Activated T-cell treated with anti-CD3 and anti-CD28 coated beads, Interleukin-2, amount 50 U/mL, for 24 hours (primary cell): ENCODE results near the gene SELENOW.
"Not testable (repeated sequence)": the region's sequence is repeated elsewhere in the genome, so short reads cannot be mapped to it uniquely, and the experiment has no call there.

Experiments
- DNase-seq: peaks from one replicate; pipeline ENCODE4 v3.0.0-alpha.2; 2020
- H3K27ac Mint-ChIP-seq: 2 replicates; pipeline ENCODE4 v1.8.0; 2020; ENCODE audit warnings: mild to moderate bottlenecking, mixed read lengths
- H3K27me3 Mint-ChIP-seq: 2 replicates; pipeline ENCODE4 v1.8.0; 2020; ENCODE audit warnings: mixed read lengths
- H3K36me3 Mint-ChIP-seq: 2 replicates; pipeline ENCODE4 v1.8.0; 2020; ENCODE audit warnings: low read depth, mixed read lengths
- H3K4me1 Mint-ChIP-seq: 2 replicates; pipeline ENCODE4 v1.8.0; 2020; ENCODE audit warnings: low read depth, mixed read lengths
- H3K4me3 Mint-ChIP-seq: 2 replicates; pipeline ENCODE4 v1.8.0; 2020; ENCODE audit warnings: mild to moderate bottlenecking, moderate library complexity, mixed read lengths
- H3K9me3 Mint-ChIP-seq: 2 replicates; pipeline ENCODE4 v1.8.0; 2020; ENCODE audit warnings: mixed read lengths

The SELENOW gene

GRCh38 chr19:47778049-47778953, at the start of gene SELENOW:
Gene SELENOW (plus strand): TSS chr19:47778703. CDS start chr19:47778786, 83 bp downstream.
- H3K36me3 Mint-ChIP-seq, result peaks cover 48% of the 10 kb centered on the region
- peak within 1 kb of the TSS; percentile 94 for H3K27ac Mint-ChIP-seq
- peaks cover 30% of the 10 kb centered on the region for H3K4me1 Mint-ChIP-seq
- peak within 1 kb of the TSS; percentile 97 for H3K4me3 Mint-ChIP-seq
- DNase-seq, result peak; percentile 90
- no peaks in the 10 kb centered on the region for H3K9me3 Mint-ChIP-seq
- no peaks in the 10 kb centered on the region for H3K27me3 Mint-ChIP-seq

GRCh38 chr19:47729468-47729798, 49.1 kb upstream of the SELENOW start:
- Mint-ChIP-seq H3K4me3 (peak overlapping the region; percentile 70), H3K36me3 (no peaks in the 10 kb centered on the region), H3K27me3 (peaks cover 30% of the 10 kb centered on the region), H3K9me3 (no peaks in the 10 kb centered on the region), H3K27ac (no peak overlapping the region), H3K4me1 (peaks cover 16% of the 10 kb centered on the region)
- no peak for DNase-seq

GRCh38 chr19:47729799-47730520, 48.5 kb upstream of the SELENOW start:
- H3K27ac Mint-ChIP-seq, result no peak overlapping the region
- DNase-seq, result peak; percentile 69
- H3K36me3 Mint-ChIP-seq, result no peaks in the 10 kb centered on the region
- H3K4me1 Mint-ChIP-seq, result peaks cover 16% of the 10 kb centered on the region
- H3K9me3 Mint-ChIP-seq, result no peaks in the 10 kb centered on the region
- peaks cover 28% of the 10 kb centered on the region for H3K27me3 Mint-ChIP-seq
- H3K4me3 Mint-ChIP-seq, result peak overlapping the region; percentile 70

GRCh38 chr19:47730521-47730889, 48.0 kb upstream of the SELENOW start:
- Mint-ChIP-seq H3K4me1 (peaks cover 16% of the 10 kb centered on the region), H3K4me3 (peak overlapping the region; percentile 70), H3K27me3 (peaks cover 27% of the 10 kb centered on the region), H3K9me3 (no peaks in the 10 kb centered on the region), H3K27ac (no peak overlapping the region), H3K36me3 (no peaks in the 10 kb centered on the region)
- no peak for DNase-seq

GRCh38 chr19:47730910-47731309, 47.6 kb upstream of the SELENOW start:
- Mint-ChIP-seq H3K4me3 (no peak overlapping the region), H3K4me1 (peaks cover 16% of the 10 kb centered on the region), H3K36me3 (no peaks in the 10 kb centered on the region), H3K27ac (no peak overlapping the region), H3K27me3 (peaks cover 27% of the 10 kb centered on the region), H3K9me3 (no peaks in the 10 kb centered on the region)
- DNase-seq, result no peak

GRCh38 chr19:47735131-47735530, 43.4 kb upstream of the SELENOW start:
- Mint-ChIP-seq H3K9me3 (no peaks in the 10 kb centered on the region), H3K4me1 (peaks cover 3% of the 10 kb centered on the region), H3K36me3 (no peaks in the 10 kb centered on the region), H3K27me3 (peaks cover 9% of the 10 kb centered on the region), H3K27ac (no peak overlapping the region), H3K4me3 (no peak overlapping the region)
- DNase-seq, result no peak

GRCh38 chr19:47740866-47741519, 37.5 kb upstream of the SELENOW start:
- no peaks in the 10 kb centered on the region for H3K9me3 Mint-ChIP-seq
- no peak overlapping the region for H3K4me3 Mint-ChIP-seq
- DNase-seq, result no peak
- no peaks in the 10 kb centered on the region for H3K27me3 Mint-ChIP-seq
- H3K4me1 Mint-ChIP-seq, result peaks cover 28% of the 10 kb centered on the region
- H3K27ac Mint-ChIP-seq, result no peak overlapping the region
- peaks cover 6% of the 10 kb centered on the region for H3K36me3 Mint-ChIP-seq

GRCh38 chr19:47741544-47742140, 36.9 kb upstream of the SELENOW start:
- Mint-ChIP-seq H3K36me3 (peaks cover 10% of the 10 kb centered on the region), H3K27ac (no peak overlapping the region), H3K27me3 (no peaks in the 10 kb centered on the region), H3K9me3 (no peaks in the 10 kb centered on the region), H3K4me3 (no peak overlapping the region), H3K4me1 (peaks cover 29% of the 10 kb centered on the region)
- no peak for DNase-seq

GRCh38 chr19:47742634-47743033, 35.9 kb upstream of the SELENOW start:
- peaks cover 36% of the 10 kb centered on the region for H3K4me1 Mint-ChIP-seq
- H3K9me3 Mint-ChIP-seq, result no peaks in the 10 kb centered on the region
- H3K4me3 Mint-ChIP-seq, result peak overlapping the region; percentile 80
- DNase-seq, result no peak
- peaks cover 18% of the 10 kb centered on the region for H3K36me3 Mint-ChIP-seq
- H3K27me3 Mint-ChIP-seq, result no peaks in the 10 kb centered on the region
- H3K27ac Mint-ChIP-seq, result peak overlapping the region; percentile 97

GRCh38 chr19:47745010-47745901, 33.2 kb upstream of the SELENOW start, which contains the start of gene NOP53:
Gene NOP53 (plus strand): TSS chr19:47745546. CDS start chr19:47745560, 14 bp downstream.
- H3K36me3 Mint-ChIP-seq, result peaks cover 42% of the 10 kb centered on the region
- DNase-seq, result peak; percentile 98
- no peaks in the 10 kb centered on the region for H3K27me3 Mint-ChIP-seq
- H3K4me3 Mint-ChIP-seq, result peak within 1 kb of the TSS; percentile 100
- peak within 1 kb of the TSS; percentile 100 for H3K27ac Mint-ChIP-seq
- no peaks in the 10 kb centered on the region for H3K9me3 Mint-ChIP-seq
- peaks cover 55% of the 10 kb centered on the region for H3K4me1 Mint-ChIP-seq

- Mint-ChIP-seq H3K4me1 (peaks cover 58% of the 10 kb centered on the region), H3K36me3 (peaks cover 51% of the 10 kb centered on the region), H3K4me3 (peak overlapping the region; percentile 100), H3K27ac (peak overlapping the region; percentile 100)
- DNase-seq, H3K27me3 Mint-ChIP-seq, H3K9me3 Mint-ChIP-seq: not testable (repeated sequence)
These were observed 32.4 kb upstream of the SELENOW start for GRCh38 chr19:47746129-47746528.

GRCh38 chr19:47749326-47749725, 29.2 kb upstream of the SELENOW start:
- Mint-ChIP-seq H3K27ac (peak overlapping the region; percentile 89), H3K36me3 (peaks cover 83% of the 10 kb centered on the region), H3K27me3 (no peaks in the 10 kb centered on the region), H3K4me1 (peaks cover 40% of the 10 kb centered on the region), H3K9me3 (no peaks in the 10 kb centered on the region), H3K4me3 (peak overlapping the region; percentile 51)
- DNase-seq, result no peak

- Mint-ChIP-seq H3K4me3 (no peak overlapping the region), H3K27me3 (no peaks in the 10 kb centered on the region), H3K27ac (peak overlapping the region; percentile 22), H3K9me3 (no peaks in the 10 kb centered on the region), H3K4me1 (peaks cover 33% of the 10 kb centered on the region), H3K36me3 (peaks cover 85% of the 10 kb centered on the region)
- no peak for DNase-seq
These were observed 27.8 kb upstream of the SELENOW start for GRCh38 chr19:47750752-47751151.
